ENCODE results near the gene TJP3. TPM values are rescaled to one million over a fixed set of nuclear protein-coding genes. Genes with fewer than 3 reads are reported as not detected.

TJP3 gene
- total RNA-seq, 2 experiments from 2014 or later: 1.0 to 1.3 TPM

- H3K4me3 Mint-ChIP-seq: no peak overlapping the region
- H3K36me3 Mint-ChIP-seq: peaks cover 22% of the 10 kb centered on the region
- peaks cover 14% of the 10 kb centered on the region for H3K9me3 Mint-ChIP-seq (ENCODE audit: low read depth)
- CTCF ChIA-PET: interaction anchor here (0.8 to 2.6 kb wide), 3 partner anchors 16 to 70 kb away, joined by 3 to 7 read pairs (median 3); partner anchors contain the start of gene MRPL54
- ATAC-seq (no peak), DNase-seq (no peak)
- H3K27me3 Mint-ChIP-seq: no peaks in the 10 kb centered on the region
- H3K4me1 Mint-ChIP-seq: peaks cover 6% of the 10 kb centered on the region
- H3K27ac Mint-ChIP-seq: no peak overlapping the region
Observed at GRCh38 chr19:3778899-3779723, 70.9 kb downstream of the TJP3 start.

DNA sequence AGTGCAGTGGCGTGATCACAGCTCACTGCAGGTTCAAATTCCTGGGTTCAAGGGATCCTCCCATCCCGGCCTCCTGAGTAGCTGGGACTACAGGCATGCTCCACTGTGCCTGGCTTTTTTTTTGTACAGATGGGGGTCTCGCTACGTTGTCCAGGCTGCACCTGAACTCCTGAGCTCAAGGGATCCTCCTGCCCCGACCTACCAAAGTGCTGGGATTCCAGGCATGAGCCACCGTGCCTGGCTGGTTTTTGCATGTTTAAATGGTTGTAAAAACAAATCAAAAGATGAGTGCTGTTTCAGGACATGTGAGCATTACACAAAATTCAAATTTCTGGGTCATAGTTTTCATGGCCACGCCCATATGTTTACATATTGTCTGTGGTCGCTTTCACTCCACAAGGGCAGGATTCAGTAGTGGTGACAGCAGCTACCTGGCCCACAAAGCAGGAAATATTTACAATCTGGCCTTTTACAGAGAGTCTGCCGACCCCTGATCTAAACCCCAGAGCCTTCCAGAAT lies 72.7 kb downstream of the TJP3 start:
- peaks cover 17% of the 10 kb centered on the region for H3K4me1 Mint-ChIP-seq
- peaks cover 14% of the 10 kb centered on the region for H3K9me3 Mint-ChIP-seq (ENCODE audit: low read depth)
- no peak overlapping the region for H3K27ac Mint-ChIP-seq

DNA sequence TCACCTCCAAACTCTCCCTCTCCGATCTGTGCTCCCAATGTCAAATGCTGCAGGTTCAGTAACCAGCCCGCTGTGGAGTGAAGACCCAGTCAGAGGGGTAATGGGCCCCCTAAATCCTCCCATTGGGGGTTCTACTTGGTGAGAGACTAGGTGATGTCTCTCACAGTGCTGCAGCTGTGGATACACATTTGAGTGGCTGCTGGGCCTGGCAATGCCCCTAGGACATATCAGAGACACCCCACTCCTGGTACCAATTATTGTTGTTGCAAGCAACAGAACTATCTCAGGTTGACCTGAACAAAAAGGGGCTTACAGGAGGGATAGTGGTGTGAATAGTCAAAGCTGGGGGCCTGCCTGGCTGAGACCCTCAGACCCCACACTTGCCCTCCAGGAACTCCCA lies 73.4 kb downstream of the TJP3 start:
- no peak for ATAC-seq

More for the DNA sequence above, 72.7 kb downstream of the TJP3 start:
- Mint-ChIP-seq H3K27me3 (no peaks in the 10 kb centered on the region), H3K36me3 (peaks cover 24% of the 10 kb centered on the region), H3K4me3 (no peak overlapping the region)
- DNase-seq: no peak
- ATAC-seq: no peak
- CTCF ChIA-PET: interaction anchor here (1.0 to 2.6 kb wide), 8 partner anchors 9 to 68 kb away, joined by 3 to 7 read pairs (median 4); partner anchors contain the start of genes MRPL54 and RAX2

DNA sequence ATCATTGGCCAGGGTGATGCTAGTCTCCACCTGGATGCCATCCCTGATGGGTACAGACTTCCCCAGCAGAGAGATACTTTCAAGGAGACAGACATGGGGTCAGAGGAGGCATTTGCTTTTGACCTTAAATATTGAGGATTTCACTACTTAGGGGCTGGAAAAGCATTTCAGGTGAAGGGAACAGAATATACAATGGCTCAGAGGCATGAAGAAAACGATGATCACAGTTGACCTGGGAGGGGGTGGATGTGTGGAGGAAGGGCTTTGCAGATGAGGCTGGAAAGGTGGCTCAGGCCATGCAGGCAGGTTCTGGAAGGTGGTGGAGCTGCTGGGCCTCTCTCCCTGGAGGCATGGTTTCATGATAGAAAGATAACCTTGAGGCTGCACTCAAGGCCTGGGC lies 74.1 kb downstream of the TJP3 start:
- Mint-ChIP-seq H3K27me3 (no peaks in the 10 kb centered on the region), H3K9me3 (ENCODE audit: low read depth) (peaks cover 14% of the 10 kb centered on the region), H3K4me3 (no peak overlapping the region), H3K36me3 (peaks cover 24% of the 10 kb centered on the region), H3K27ac (no peak overlapping the region), H3K4me1 (peaks cover 21% of the 10 kb centered on the region)
- ATAC-seq: no peak
- no peak for DNase-seq
- CTCF ChIA-PET: interaction anchor here (0.9 to 1.5 kb wide), 4 partner anchors 10 to 19 kb away, joined by 3 to 4 read pairs (median 3); partner anchors contain the start of genes MRPL54 and RAX2

More for the DNA sequence above, 73.4 kb downstream of the TJP3 start:
- Mint-ChIP-seq H3K36me3 (peaks cover 24% of the 10 kb centered on the region), H3K27ac (no peak overlapping the region), H3K27me3 (no peaks in the 10 kb centered on the region), H3K9me3 (ENCODE audit: low read depth) (peaks cover 14% of the 10 kb centered on the region), H3K4me3 (no peak overlapping the region), H3K4me1 (peaks cover 18% of the 10 kb centered on the region)
- DNase-seq: no peak
- CTCF ChIA-PET: interaction anchor here (0.9 to 1.5 kb wide), 4 partner anchors 9 to 40 kb away, joined by 3 to 6 read pairs (median 4); partner anchors contain the start of genes MRPL54 and RAX2

DNA sequence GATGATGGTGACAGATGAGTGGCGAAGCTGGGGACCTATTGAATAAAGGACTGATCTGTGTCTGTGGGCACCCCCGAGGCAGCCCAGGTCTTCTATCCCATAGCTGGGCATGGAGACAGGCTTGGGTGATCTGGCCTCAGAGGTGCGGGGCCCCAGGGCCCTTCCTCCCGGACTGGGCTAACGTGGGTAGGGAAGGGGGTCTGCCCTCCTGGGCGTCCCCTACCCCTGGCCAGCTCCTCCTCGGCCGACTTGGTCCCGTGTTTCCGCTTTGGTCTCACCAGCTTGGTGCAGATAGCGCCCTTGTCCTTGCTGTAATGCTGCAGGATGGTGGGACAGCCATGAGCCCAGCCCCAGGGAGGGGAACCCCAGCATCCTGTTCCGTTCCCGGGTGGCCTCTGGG lies 74.7 kb downstream of the TJP3 start:
- Mint-ChIP-seq H3K4me1 (peaks cover 21% of the 10 kb centered on the region), H3K27ac (no peak overlapping the region), H3K9me3 (ENCODE audit: low read depth) (peaks cover 14% of the 10 kb centered on the region), H3K27me3 (no peaks in the 10 kb centered on the region), H3K4me3 (no peak overlapping the region), H3K36me3 (peaks cover 24% of the 10 kb centered on the region)
- no peak for ATAC-seq
- no peak for DNase-seq
- CTCF ChIA-PET: interaction anchor here (1.1 to 2.7 kb wide), 4 partner anchors 15 to 39 kb away, joined by 3 to 16 read pairs (median 6); no protein-coding TSS in a partner anchor

GRCh38 chr19:3783660-3784584 lies 75.7 kb downstream of the TJP3 start:
- Mint-ChIP-seq H3K4me3 (peak overlapping the region; percentile 81), H3K4me1 (peaks cover 30% of the 10 kb centered on the region), H3K27me3 (no peaks in the 10 kb centered on the region), H3K36me3 (peaks cover 24% of the 10 kb centered on the region), H3K27ac (peak overlapping the region; percentile 9), H3K9me3 (ENCODE audit: low read depth) (peaks cover 14% of the 10 kb centered on the region)
- no peak for ATAC-seq
- peak; percentile 58 for DNase-seq
- CTCF ChIA-PET: interaction anchor here (0.8 to 2.7 kb wide), 10 partner anchors 10 to 356 kb away, joined by 3 to 16 read pairs (median 4); partner anchors contain the start of gene MRPL54

DNA sequence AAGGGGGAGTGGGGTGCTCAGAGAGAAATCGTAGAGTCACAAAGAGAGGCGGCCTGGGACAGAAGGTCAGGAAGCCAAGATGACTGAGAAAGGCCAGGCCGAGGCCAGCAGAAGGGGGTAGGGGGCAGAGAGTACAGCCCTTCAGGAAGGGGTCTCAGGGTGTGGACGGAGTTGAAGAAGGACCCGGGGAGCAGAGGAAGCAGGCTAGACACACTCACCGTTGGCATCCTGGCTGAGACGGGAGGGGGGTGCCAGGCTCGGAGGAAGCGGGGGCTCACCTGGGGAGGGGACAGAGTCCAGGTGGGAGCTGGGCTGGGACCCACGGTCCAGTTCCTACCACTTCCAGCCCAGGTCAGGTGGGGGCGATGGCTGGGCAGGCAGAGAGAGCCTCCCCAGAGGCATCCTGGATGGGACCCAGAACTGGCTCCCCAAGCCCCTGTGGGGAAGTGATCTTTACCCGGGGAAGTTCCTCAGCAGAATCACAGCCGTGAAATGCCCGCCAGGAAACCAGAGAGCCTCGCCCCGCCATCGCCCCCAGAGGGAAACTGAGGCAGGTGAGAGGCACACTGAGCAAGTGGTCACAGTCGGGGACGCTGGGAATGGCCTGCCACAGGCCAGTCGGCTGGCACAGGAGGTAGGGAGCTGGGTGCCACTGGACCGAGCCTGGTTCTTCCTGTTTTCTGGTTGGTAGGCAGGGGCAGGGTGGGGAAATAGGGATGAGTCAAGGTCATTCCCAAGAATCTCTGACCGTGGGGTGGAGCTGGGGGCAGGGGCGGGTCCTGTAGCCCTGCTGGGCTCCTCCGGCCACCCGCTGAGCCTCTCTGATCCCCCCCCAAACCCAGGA lies 76.6 kb downstream of the TJP3 start:
- DNase-seq (no peak), ATAC-seq (no peak)
- no peaks in the 10 kb centered on the region for H3K27me3 Mint-ChIP-seq
- CTCF ChIA-PET: interaction anchor here (0.7 to 2.7 kb wide), 10 partner anchors 9 to 355 kb away, joined by 3 to 16 read pairs (median 4); partner anchors contain the start of gene MRPL54
- H3K4me1 Mint-ChIP-seq: peaks cover 36% of the 10 kb centered on the region
- peak overlapping the region; percentile 9 for H3K27ac Mint-ChIP-seq
- peaks cover 14% of the 10 kb centered on the region for H3K9me3 Mint-ChIP-seq (ENCODE audit: low read depth)
- peak overlapping the region; percentile 81 for H3K4me3 Mint-ChIP-seq
- H3K36me3 Mint-ChIP-seq: peaks cover 24% of the 10 kb centered on the region

DNA sequence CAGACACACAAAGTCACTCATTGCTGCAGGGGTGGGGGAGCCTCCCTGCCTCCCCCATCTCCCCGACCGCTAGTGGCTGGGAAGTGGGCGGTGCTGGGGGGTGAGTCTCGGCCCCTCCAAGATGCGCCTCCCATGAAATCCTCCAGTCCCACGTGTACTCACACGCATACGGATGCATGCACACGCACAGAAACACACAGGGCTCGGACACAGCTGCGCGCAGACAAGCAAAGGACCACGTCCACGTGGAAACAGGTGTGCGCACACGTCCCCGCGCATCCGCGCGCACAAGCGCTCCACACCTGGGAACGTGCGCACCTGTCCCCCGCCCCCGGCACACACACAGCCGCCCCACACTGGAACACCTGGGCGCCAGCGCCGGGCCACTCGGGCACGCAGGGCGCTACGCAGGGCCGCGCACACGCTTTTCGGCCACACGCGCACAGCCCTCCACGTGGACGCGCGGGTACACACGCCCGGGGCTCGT lies 77.3 kb downstream of the TJP3 start:
- peaks cover 38% of the 10 kb centered on the region for H3K4me1 Mint-ChIP-seq
- H3K4me3 Mint-ChIP-seq: peak overlapping the region; percentile 81
- H3K27ac Mint-ChIP-seq: no peak overlapping the region
- H3K36me3 Mint-ChIP-seq: peaks cover 24% of the 10 kb centered on the region
- peaks cover 3% of the 10 kb centered on the region for H3K27me3 Mint-ChIP-seq
- peaks cover 14% of the 10 kb centered on the region for H3K9me3 Mint-ChIP-seq (ENCODE audit: low read depth)
- CTCF ChIA-PET: interaction anchor here (0.7 to 2.7 kb wide), 4 partner anchors 8 to 37 kb away, joined by 3 to 16 read pairs (median 4); no protein-coding TSS in a partner anchor
- DNase-seq: peak; percentile 51
- ATAC-seq: no peak

DNA sequence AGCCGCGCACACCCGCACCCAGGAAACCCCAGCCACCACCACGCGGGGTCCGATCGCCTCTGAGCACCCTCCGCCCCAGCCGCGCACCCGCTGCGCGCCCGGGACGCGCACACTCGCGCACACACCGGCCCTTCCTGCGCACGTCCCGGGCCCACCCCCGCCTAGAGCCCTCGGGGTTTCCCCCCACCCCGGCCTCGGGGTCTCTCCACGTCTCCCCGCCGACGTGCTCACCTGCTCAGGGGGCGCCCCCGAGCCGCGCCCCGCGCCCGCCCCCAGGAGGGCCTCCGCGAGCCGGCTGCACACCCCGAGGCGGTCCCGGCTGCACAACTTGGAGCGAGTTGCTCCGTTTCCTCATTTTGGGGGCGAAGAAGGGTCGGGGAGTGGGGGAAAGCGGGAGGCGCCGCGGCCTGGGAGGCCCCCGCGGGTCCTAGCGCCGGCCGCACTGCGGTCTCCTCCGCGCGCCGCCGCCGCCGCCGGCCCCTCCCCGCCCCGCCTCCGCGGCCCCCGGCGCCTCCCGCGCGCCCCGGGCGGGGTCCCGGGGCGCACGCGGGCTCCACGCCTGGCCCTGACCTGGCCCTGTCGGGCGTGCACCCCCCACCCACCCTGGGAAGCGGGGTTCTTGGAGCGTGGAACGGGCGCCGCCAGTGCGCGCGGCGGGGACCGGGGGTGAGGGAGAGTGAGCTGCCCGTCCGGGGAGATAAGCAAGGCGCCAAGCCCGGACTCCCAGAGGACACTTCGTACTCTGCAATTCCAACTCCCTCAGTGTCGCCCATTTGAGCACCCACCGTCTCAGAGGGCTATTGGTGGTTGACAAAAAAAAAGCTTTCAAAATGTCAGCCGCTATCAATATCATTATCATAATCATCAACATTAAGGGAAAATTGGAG lies 78.0 kb downstream of the TJP3 start, which contains the start of gene MATK:
TSS of gene MATK (minus strand) at position 444 of the 887 bp plus-strand sequence. CDS start 1,246 bp downstream, outside the sequence.
- H3K4me3 Mint-ChIP-seq: peak within 1 kb of the TSS; percentile 81
- no peak for DNase-seq

GRCh38 chr19:3788996-3789778 lies 81.0 kb downstream of the TJP3 start:
- ATAC-seq (peak; percentile 67), DNase-seq (peak; percentile 77)
- CTCF ChIA-PET: interaction anchor here (0.7 to 3.9 kb wide), 10 partner anchors 8 to 199 kb away, joined by 3 to 27 read pairs (median 4); partner anchors contain the start of genes APBA3 and MRPL54
- Mint-ChIP-seq H3K4me3 (peak overlapping the region; percentile 3), H3K27me3 (peaks cover 7% of the 10 kb centered on the region), H3K9me3 (ENCODE audit: low read depth) (peaks cover 2% of the 10 kb centered on the region), H3K4me1 (peaks cover 35% of the 10 kb centered on the region), H3K36me3 (peaks cover 7% of the 10 kb centered on the region), H3K27ac (peak overlapping the region; percentile 83)

More for the DNA sequence above, 78.0 kb downstream of the TJP3 start, which contains the start of gene MATK:
- H3K36me3 Mint-ChIP-seq: peaks cover 20% of the 10 kb centered on the region
- H3K27me3 Mint-ChIP-seq: peaks cover 4% of the 10 kb centered on the region
- CTCF ChIA-PET: interaction anchor here (0.5 to 1.3 kb wide), 5 partner anchors 24 to 417 kb away, joined by 3 to 5 read pairs (median 3); partner anchors contain the start of gene MRPL54
- ATAC-seq: peak; percentile 47
- H3K27ac Mint-ChIP-seq: no peak within 1 kb of the TSS
- H3K9me3 Mint-ChIP-seq (ENCODE audit: low read depth): peaks cover 10% of the 10 kb centered on the region
- peaks cover 35% of the 10 kb centered on the region for H3K4me1 Mint-ChIP-seq

Data from activated CD8-positive, alpha-beta memory T cell treated with anti-CD3 and anti-CD28 coated beads, Interleukin-2, amount 10 ng/mL, durations not matched to agents 7 days and 5 days (primary cell).